Gastrocnemius medialis (tissue), 4 donors: ENCODE measurements around the gene TMEM175. TPM values are rescaled to one million over a fixed set of nuclear protein-coding genes. Genes with fewer than 3 reads are reported as not detected.

ENCODE experiments used
- ATAC-seq, 2 donors: fragments of 150-250 bp; one replicate each; pipeline ENCODE4 v1.9.1; 2016
- DNase-seq, 2 donors: peaks; one replicate each; pipeline ENCODE4 v3.0.0-alpha.2; 2019
- H3K27ac ChIP-seq, 4 donors: fragments of 200-600 bp; sonication (generic); 1 replicate in 1 of 4; 2 replicates in 3 of 4; pipeline ENCODE4 v1.5.1; 2016 to 2018; ENCODE audit warnings: mild to moderate bottlenecking in 2 of 4, moderate library complexity in 1 of 4
- H3K27me3 ChIP-seq, 3 donors: fragments of 200-600 bp; sonication (generic) in 2 of 3; 1 replicate in 1 of 3; 2 replicates in 2 of 3; pipeline versions ENCODE4 v1.5.1 to v1.6.0; 2016 to 2019; ENCODE audit warnings: mild to moderate bottlenecking in 1 of 3, moderate library complexity in 1 of 3
- H3K36me3 ChIP-seq, 2 donors: fragments of 200-600 bp; sonication (generic) in 1 of 2; one replicate each; pipeline ENCODE4 v1.5.1; 2017 to 2018
- H3K4me1 ChIP-seq, 2 donors: fragments of 200-600 bp; sonication (generic) in 1 of 2; one replicate each; pipeline ENCODE4 v1.5.1; 2016 to 2017; ENCODE audit warnings: mild to moderate bottlenecking in 2 of 2
- H3K4me3 ChIP-seq, 4 donors: fragments of 200-600 bp; sonication (generic) in 3 of 4; 1 replicate in 1 of 4; 2 replicates in 3 of 4; pipeline ENCODE4 v1.5.1; 2016 to 2019; ENCODE audit warnings: mild to moderate bottlenecking in 2 of 4
- H3K9me3 ChIP-seq, 3 donors: fragments of 200-600 bp; sonication (generic) in 2 of 3; 1 replicate in 1 of 3; 2 replicates in 2 of 3; pipeline ENCODE4 v1.5.1; 2016 to 2019
- POLR2A ChIP-seq, 2 donors: fragments of 450-650 bp; IDR thresholded peaks; one replicate each; pipeline ENCODE4 v1.6.1; 2017; ENCODE audit warnings: antibody characterized with exemption in 2 of 2, mild to moderate bottlenecking in 2 of 2, moderate library complexity in 2 of 2
- in situ Hi-C, 4 donors: fragments of 200-750 bp; cut with MboI; loops; one replicate each; pipeline versions ENCODE4 v1.15.0 to v1.8.0; 2017; ENCODE audit warnings: low sequenced_read_pairs in 4 of 4
- intact Hi-C: fragments of 100-400 bp; cut with DNase I; formaldehyde crosslinking; loops from one replicate; pipeline ENCODE4 v1.15.1; 2023; ENCODE audit warnings: low total_unique reads
- total RNA-seq, 4 donors: library from RNA; depleted of rRNA; stranded (reverse); fragments of >200 nt; gene quantifications; one replicate each; pipeline versions ENCODE4 v1.1.0 to v1.2.3, GENCODE V29; 2016
- TF ChIP-seq, protein P1 (sequence below), 5 experiments: fragments of 450-650 bp in 3 of 5; fragments of 200-600 bp in 2 of 5; sonication (generic) in 2 of 5; IDR thresholded peaks in 4 of 5; conservative IDR thresholded peaks in 1 of 5; 1 replicate in 4 of 5; 2 replicates in 1 of 5; pipeline ENCODE4 v1.5.1; 2016 to 2019; ENCODE audit warnings: antibody characterized with exemption in 5 of 5, mild to moderate bottlenecking in 3 of 5, moderate library complexity in 3 of 5

Gene TMEM175
- total RNA-seq, 4 donors from 2014 or later, result 15.3 to 29.6 (median 20.8) TPM

DNA sequence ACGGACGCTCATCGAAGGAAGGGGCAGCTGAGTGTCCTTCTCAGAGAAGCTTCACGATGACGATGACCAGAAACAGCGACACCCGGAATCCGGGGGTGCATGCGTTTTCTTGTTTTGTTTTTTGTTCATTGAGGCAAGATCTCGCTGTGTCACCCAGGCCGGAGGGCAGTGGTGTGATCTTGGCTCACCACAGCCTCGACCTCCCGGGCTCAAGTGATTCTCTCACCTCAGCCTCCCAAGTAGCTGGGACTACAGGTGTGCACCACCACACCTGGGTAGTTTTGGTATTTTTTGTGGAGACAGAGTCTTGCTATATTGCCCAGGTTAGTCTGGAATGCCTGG, 21.3 kb downstream of the TMEM175 start:
- intact Hi-C loops, result no loop called here
- in situ Hi-C loops, result no loop called here
- Histone ChIP-seq H3K4me3 (no peak overlapping the region), H3K4me1 (no peaks in the 10 kb centered on the region), H3K27me3 (no peaks in the 10 kb centered on the region), H3K36me3 (peaks cover 0 to 9% of the 10 kb centered on the region in 2 donors), H3K27ac (no peak overlapping the region), H3K9me3 (no peaks in the 10 kb centered on the region)
- TF ChIP-seq, protein P1, sequence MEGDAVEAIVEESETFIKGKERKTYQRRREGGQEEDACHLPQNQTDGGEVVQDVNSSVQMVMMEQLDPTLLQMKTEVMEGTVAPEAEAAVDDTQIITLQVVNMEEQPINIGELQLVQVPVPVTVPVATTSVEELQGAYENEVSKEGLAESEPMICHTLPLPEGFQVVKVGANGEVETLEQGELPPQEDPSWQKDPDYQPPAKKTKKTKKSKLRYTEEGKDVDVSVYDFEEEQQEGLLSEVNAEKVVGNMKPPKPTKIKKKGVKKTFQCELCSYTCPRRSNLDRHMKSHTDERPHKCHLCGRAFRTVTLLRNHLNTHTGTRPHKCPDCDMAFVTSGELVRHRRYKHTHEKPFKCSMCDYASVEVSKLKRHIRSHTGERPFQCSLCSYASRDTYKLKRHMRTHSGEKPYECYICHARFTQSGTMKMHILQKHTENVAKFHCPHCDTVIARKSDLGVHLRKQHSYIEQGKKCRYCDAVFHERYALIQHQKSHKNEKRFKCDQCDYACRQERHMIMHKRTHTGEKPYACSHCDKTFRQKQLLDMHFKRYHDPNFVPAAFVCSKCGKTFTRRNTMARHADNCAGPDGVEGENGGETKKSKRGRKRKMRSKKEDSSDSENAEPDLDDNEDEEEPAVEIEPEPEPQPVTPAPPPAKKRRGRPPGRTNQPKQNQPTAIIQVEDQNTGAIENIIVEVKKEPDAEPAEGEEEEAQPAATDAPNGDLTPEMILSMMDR (IDR thresholded peaks at IDR 0.05 in 4 of 5, conservative IDR thresholded peaks at IDR 0.05 in 1 of 5), result no peak
- TF ChIP-seq POLR2A (IDR thresholded peaks at IDR 0.05), result no peak
- ATAC-seq, result no peak
- DNase-seq, result peak in 1 of 2 donors; percentile 3

DNA sequence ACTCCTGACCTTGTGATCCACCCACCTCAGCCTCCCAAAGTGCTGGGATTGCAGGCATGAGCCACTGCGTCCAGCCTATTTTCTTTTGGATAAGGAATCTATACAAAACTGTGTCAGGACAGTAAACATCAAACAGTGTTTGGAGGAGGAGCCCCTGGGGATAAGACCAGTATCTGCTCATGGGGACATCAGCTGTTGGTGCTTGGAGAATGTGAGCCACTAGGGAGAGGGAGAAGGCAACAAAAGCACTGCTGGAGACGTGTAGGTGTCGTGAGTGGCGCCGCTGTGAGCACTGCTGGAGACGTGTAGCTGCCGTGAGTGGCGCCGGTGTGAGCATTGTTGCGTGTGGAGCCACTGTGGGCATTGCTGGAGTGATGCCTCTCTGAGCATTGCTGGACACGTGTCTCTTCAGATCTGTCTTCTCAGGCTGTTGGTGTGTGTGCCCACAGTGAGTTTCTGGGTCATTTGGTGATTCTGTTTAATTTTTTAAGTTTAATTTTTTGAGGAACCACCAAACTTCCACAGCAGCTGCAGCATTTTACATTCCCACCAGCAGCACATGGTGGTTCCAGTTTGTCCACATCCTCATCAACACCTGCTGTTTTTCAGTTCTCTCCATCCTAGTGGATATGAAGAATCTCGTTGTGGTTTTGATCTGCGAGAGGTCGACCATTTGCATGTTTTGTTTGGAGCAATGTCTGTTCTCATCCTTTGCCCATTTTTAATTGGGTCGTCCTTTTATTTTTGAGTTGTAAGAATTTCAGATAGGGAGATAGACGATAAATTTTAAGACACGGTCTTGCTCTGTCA, 22.2 kb downstream of the TMEM175 start:
- no peak for ATAC-seq
- Histone ChIP-seq H3K36me3 (peaks cover 0 to 9% of the 10 kb centered on the region in 2 donors), H3K4me3 (no peak overlapping the region), H3K27ac (no peak overlapping the region), H3K27me3 (no peaks in the 10 kb centered on the region), H3K4me1 (no peaks in the 10 kb centered on the region), H3K9me3 (no peaks in the 10 kb centered on the region)
- peak in 1 of 2 donors; percentile 3 for DNase-seq
- in situ Hi-C loops (no loop called here), intact Hi-C loops (no loop called here)
- no peak for TF ChIP-seq POLR2A (IDR thresholded peaks at IDR 0.05)
- TF ChIP-seq, protein P1 (IDR thresholded peaks at IDR 0.05 in 4 of 5, conservative IDR thresholded peaks at IDR 0.05 in 1 of 5), result no peak

DNA sequence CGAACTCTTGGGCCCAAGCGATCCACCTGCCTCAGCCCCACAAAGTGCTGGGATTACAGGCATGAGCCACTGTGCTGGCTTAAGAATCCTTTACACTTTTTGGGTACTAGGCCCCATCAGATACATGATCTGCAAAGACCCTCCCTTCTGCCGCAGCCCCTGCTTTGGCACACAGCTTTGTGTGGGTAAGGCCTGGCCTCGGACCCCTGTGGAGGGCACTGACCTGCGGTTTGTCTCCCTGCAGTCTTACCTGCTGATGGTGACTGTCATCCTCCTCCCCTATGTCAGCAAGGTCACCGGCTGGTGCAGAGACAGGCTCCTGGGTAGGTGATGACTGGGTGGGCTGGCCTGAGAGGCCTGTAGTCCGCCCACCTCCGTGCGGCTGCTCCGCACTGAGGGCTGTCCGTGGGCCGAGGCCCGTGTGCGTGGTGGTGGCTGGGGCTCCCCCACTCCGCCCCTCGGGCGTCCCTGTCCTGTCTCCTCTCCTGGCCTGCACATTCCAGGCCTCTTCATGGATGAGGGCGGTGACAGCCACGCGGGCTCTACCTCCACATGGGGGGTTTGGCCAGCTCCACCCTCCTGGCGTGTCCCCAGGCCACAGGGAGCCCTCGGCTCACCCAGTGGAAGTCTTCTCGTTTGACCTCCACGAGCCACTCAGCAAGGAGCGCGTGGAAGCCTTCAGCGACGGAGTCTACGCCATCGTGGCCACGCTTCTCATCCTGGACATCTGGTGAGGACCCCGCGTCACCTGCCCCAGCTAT, 23.1 kb downstream of the TMEM175 start:
- in situ Hi-C loops, result no loop called here
- Histone ChIP-seq H3K27me3 (no peaks in the 10 kb centered on the region), H3K4me1 (no peaks in the 10 kb centered on the region), H3K27ac (no peak overlapping the region), H3K4me3 (no peak overlapping the region), H3K36me3 (peaks cover 0 to 9% of the 10 kb centered on the region in 2 donors), H3K9me3 (no peaks in the 10 kb centered on the region)
- intact Hi-C loops, result no loop called here
- TF ChIP-seq POLR2A (IDR thresholded peaks at IDR 0.05), result no peak
- TF ChIP-seq, protein P1 (IDR thresholded peaks at IDR 0.05 in 4 of 5, conservative IDR thresholded peaks at IDR 0.05 in 1 of 5), result no peak
- DNase-seq (peak in 1 of 2 donors; percentile 6), ATAC-seq (no peak)

DNA sequence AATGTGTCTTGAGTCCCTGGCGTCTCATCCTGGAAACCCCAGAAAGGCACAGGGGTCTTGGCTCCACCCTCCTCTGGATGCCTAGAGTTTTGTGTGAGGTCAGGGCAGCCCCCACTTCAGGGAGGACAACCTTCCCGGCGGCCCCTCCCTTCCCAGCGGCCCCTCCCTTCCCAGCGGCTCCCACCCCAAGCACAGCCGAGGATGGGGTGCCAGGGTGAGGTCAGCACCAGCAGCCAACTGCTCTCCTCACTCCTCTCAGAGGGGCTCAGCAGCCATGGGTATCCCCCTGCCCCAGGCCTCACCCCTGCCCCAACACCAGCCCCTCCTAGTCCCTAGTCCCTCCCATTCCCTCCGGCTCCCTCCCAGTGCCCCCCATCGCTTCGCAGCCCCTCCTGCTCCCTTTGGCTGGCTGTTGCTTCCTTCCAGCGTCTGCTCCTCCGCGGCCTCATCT, 23.7 kb downstream of the TMEM175 start:
- Histone ChIP-seq H3K9me3 (no peaks in the 10 kb centered on the region), H3K36me3 (peaks cover 0 to 9% of the 10 kb centered on the region in 2 donors), H3K4me1 (no peaks in the 10 kb centered on the region), H3K27me3 (no peaks in the 10 kb centered on the region), H3K4me3 (no peak overlapping the region), H3K27ac (no peak overlapping the region)
- in situ Hi-C loops, result no loop called here
- ATAC-seq, result no peak
- peak in 1 of 2 donors; percentile 8 for DNase-seq
- TF ChIP-seq POLR2A (IDR thresholded peaks at IDR 0.05), result no peak
- TF ChIP-seq, protein P1 (IDR thresholded peaks at IDR 0.05 in 4 of 5, conservative IDR thresholded peaks at IDR 0.05 in 1 of 5), result no peak
- intact Hi-C loops, result no loop called here
